Natural killer cell (primary cell): ENCODE measurements around the gene DUSP22. TPM values are rescaled to one million over a fixed set of nuclear protein-coding genes. Genes with fewer than 3 reads are reported as not detected.

Source experiments
- ATAC-seq, 3 donors: fragments of 150-1000 bp in 2 of 3; fragments of 200-7000 bp in 1 of 3; cut with Tn5 transposase; 1 replicate in 1 of 3; 2 replicates in 2 of 3; pipeline ENCODE4 v1.10.0; 2021; ENCODE audit warnings: mild to moderate bottlenecking in 2 of 3, moderate library complexity in 2 of 3
- DNase-seq, 2 donors: peaks; one replicate each; pipeline versions ENCODE4 v3.0.0 to v3.0.0-alpha.2; 2013 to 2021; ENCODE audit warnings: mixed read lengths in 1 of 2
- H3K27ac ChIP-seq: one replicate; pipeline ENCODE4 v1.5.1; 2013; ENCODE audit warnings: mild to moderate bottlenecking, low read length
- H3K27me3 ChIP-seq: one replicate; pipeline ENCODE4 v1.6.1; 2013; ENCODE audit warnings: low read length; ENCODE audit not compliant: control insufficient read depth, insufficient read depth
- H3K36me3 ChIP-seq: one replicate; pipeline ENCODE4 v1.6.1; 2013; ENCODE audit warnings: low read length; ENCODE audit not compliant: control insufficient read depth, insufficient read depth
- H3K4me1 ChIP-seq: one replicate; pipeline ENCODE4 v1.6.1; 2013; ENCODE audit warnings: low read length; ENCODE audit not compliant: control insufficient read depth, insufficient read depth
- H3K4me3 ChIP-seq: one replicate; pipeline ENCODE4 v1.5.1; 2013; ENCODE audit warnings: low read length
- H3K9me3 ChIP-seq: one replicate; pipeline ENCODE4 v1.6.1; 2013; ENCODE audit warnings: low read length; ENCODE audit not compliant: control insufficient read depth, insufficient read depth
- H3K27ac Mint-ChIP-seq, 2 donors: one replicate each; pipeline ENCODE4 v1.8.0; 2022; ENCODE audit warnings: mild to moderate bottlenecking in 2 of 2, mixed read lengths in 2 of 2, moderate library complexity in 1 of 2
- H3K27me3 Mint-ChIP-seq, 2 donors: one replicate each; pipeline ENCODE4 v1.8.0; 2022; ENCODE audit warnings: low read depth in 2 of 2, mixed read lengths in 2 of 2
- H3K36me3 Mint-ChIP-seq: one replicate; pipeline ENCODE4 v1.8.0; 2022; ENCODE audit warnings: mixed read lengths
- H3K4me1 Mint-ChIP-seq, 2 donors: one replicate each; pipeline ENCODE4 v1.8.0; 2022; ENCODE audit warnings: mixed read lengths in 2 of 2
- H3K4me3 Mint-ChIP-seq: one replicate; pipeline ENCODE4 v1.8.0; 2022; ENCODE audit warnings: mild to moderate bottlenecking, moderate library complexity, mixed read lengths
- H3K9me3 Mint-ChIP-seq, 2 donors: one replicate each; pipeline ENCODE4 v1.8.0; 2022; ENCODE audit warnings: mixed read lengths in 2 of 2
- WGBS: methylation state at CpG from one replicate; pipeline ENCODE4 v1.1.7; 2013; ENCODE audit warnings: missing lambda C conversion rate; ENCODE audit not compliant: insufficient coverage; 5-methylcytosine and 5-hydroxymethylcytosine counted together
- intact Hi-C: fragments of 100-400 bp; cut with micrococcal nuclease; formaldehyde crosslinking; loops from one replicate; pipeline ENCODE4 v1.14.2; 2022
- total RNA-seq, 4 donors: library from RNA; stranded (reverse); fragments of 120-200 nt in 1 of 4; gene quantifications; one replicate each; pipeline versions ENCODE4 v1.2.3 to v1.2.4, GENCODE V29; 2013 to 2022
- TF ChIP-seq, protein P1 (sequence below): fragments of 200-600 bp; IDR thresholded peaks from one replicate; pipeline ENCODE4 v1.8.0; 2022; ENCODE audit warnings: antibody characterized with exemption

The DUSP22 gene
- total RNA-seq, 3 donors from 2014 or later (not counting 1 experiment from before 2014, with no cell fraction given), result 50.4 to 61.5 (median 56.6) TPM

DNA sequence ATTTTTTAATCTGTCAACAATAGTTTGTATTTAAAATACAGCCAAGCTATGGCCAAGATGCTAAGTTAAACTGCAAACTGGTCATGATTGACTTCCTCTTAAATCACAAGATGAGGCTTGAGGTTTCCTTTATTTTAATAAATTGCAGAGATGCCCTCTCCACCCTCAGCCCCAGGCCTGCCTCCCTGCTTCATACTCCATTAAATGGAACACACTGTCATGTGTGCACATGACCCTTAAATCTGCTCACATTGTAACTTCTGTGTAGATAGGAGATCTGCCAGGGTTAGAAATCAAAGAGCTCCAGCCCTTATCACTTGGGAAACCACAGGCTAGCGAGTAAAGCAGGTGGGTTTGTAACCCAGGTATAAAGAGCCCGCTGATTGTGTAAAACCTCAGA, 20.8 kb downstream of the DUSP22 start:
- Mint-ChIP-seq H3K4me3 (peak overlapping the region; percentile 63), H3K4me1 (peaks cover 45 to 60% of the 10 kb centered on the region in 2 donors), H3K9me3 (no peaks in the 10 kb centered on the region), H3K27ac (peak overlapping the region; percentile 67 to 82), H3K27me3 (no peaks in the 10 kb centered on the region), H3K36me3 (no peaks in the 10 kb centered on the region)
- Histone ChIP-seq H3K4me1 (peaks cover 42% of the 10 kb centered on the region), H3K4me3 (no peak overlapping the region), H3K9me3 (no peaks in the 10 kb centered on the region), H3K27me3 (no peaks in the 10 kb centered on the region), H3K36me3 (no peaks in the 10 kb centered on the region), H3K27ac (peak overlapping the region; percentile 23)
- TF ChIP-seq, protein P1, sequence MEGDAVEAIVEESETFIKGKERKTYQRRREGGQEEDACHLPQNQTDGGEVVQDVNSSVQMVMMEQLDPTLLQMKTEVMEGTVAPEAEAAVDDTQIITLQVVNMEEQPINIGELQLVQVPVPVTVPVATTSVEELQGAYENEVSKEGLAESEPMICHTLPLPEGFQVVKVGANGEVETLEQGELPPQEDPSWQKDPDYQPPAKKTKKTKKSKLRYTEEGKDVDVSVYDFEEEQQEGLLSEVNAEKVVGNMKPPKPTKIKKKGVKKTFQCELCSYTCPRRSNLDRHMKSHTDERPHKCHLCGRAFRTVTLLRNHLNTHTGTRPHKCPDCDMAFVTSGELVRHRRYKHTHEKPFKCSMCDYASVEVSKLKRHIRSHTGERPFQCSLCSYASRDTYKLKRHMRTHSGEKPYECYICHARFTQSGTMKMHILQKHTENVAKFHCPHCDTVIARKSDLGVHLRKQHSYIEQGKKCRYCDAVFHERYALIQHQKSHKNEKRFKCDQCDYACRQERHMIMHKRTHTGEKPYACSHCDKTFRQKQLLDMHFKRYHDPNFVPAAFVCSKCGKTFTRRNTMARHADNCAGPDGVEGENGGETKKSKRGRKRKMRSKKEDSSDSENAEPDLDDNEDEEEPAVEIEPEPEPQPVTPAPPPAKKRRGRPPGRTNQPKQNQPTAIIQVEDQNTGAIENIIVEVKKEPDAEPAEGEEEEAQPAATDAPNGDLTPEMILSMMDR, result no peak
- ATAC-seq, result peak; percentile 41 to 71 (median 57)
- 21% methylated on average over 2 of the region's 2 CpGs for WGBS
- intact Hi-C loops, result no loop called here
- peak in 1 of 2 donors; percentile 21 for DNase-seq

DNA sequence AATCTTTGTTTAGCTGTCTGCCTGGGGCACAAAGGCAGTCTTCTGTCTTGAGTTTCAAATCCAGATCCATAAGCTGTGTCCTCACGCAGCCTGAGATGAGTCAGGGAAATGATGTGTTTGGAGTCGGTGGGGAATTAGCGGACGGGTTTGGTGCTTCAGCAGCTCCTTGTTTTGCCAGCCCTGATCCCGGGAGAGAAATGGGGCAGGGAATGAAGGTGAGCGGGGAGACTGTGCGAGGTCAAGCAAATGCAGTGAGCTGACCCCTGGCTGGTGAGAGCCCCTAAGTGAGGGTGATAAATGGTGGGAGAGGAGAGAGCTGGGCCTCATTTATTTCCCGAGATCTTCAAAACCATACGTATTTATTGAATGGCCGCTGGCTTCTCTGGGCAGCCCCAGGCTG, 21.6 kb downstream of the DUSP22 start:
- no peak overlapping the region for H3K4me3 ChIP-seq
- Mint-ChIP-seq H3K4me3 (no peak overlapping the region), H3K27ac (peak overlapping the region in 1 of 2 donors; percentile 82), H3K9me3 (no peaks in the 10 kb centered on the region), H3K36me3 (no peaks in the 10 kb centered on the region), H3K4me1 (peaks cover 51 to 67% of the 10 kb centered on the region in 2 donors), H3K27me3 (no peaks in the 10 kb centered on the region)
- no peak for ATAC-seq
- no peaks in the 10 kb centered on the region for H3K9me3 ChIP-seq
- TF ChIP-seq, protein P1, result no peak
- no peak for DNase-seq
- no peak overlapping the region for H3K27ac ChIP-seq
- H3K4me1 ChIP-seq, result peaks cover 47% of the 10 kb centered on the region
- H3K36me3 ChIP-seq, result no peaks in the 10 kb centered on the region
- intact Hi-C loops, result no loop called here
- H3K27me3 ChIP-seq, result no peaks in the 10 kb centered on the region
- WGBS, result 94% methylated on average over 10 of the region's 10 CpGs

DNA sequence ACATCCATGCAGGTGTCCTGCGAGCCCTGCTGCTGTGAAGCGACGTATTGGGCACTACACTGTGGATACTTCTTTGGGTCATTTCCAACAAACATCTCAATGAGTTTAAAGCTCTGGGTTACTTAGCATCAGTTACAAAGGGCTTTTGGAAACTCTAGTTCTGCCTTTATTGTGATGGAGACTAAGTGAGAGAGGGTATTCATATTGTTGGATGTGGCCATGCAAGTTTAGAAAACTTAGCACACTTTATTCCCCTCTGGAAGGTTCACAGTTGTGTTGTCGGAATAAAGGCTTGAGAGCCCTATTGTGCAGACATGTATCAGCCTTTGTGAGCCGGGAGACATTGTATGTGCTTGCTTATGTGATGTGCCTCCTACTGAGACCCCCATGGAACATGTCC, 22.1 kb downstream of the DUSP22 start:
- Histone ChIP-seq H3K9me3 (no peaks in the 10 kb centered on the region), H3K36me3 (no peaks in the 10 kb centered on the region), H3K4me1 (peaks cover 47% of the 10 kb centered on the region), H3K27ac (no peak overlapping the region), H3K27me3 (no peaks in the 10 kb centered on the region), H3K4me3 (no peak overlapping the region)
- H3K27me3 Mint-ChIP-seq, result no peaks in the 10 kb centered on the region
- DNase-seq (no peak), ATAC-seq (no peak)
- no peak overlapping the region for H3K4me3 Mint-ChIP-seq
- peaks cover 51 to 64% of the 10 kb centered on the region in 2 donors for H3K4me1 Mint-ChIP-seq
- no peaks in the 10 kb centered on the region for H3K36me3 Mint-ChIP-seq
- TF ChIP-seq, protein P1, result no peak
- intact Hi-C loops, result no loop called here
- WGBS, result 86% methylated on average over 5 of the region's 5 CpGs
- H3K9me3 Mint-ChIP-seq, result no peaks in the 10 kb centered on the region
- H3K27ac Mint-ChIP-seq, result no peak overlapping the region

DNA sequence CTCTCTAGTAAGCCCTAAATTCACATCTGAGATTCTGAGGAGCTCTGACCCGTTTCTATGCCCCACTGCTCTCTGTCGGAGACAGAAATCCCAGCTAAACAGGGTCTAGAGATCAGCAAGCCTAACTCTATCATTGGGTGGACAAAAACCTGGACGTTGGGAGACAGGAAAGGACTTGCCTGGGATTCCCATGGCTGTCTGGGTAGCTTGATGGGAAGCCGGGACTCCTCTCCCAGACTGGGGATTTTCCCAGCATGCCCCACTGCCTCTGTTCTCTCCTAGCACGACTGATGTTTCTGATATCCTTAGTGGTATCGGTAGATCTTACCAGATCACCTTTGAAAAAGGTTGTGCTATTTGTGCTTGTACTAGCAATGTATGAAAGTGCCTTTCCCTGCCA, 22.9 kb downstream of the DUSP22 start:
- Histone ChIP-seq H3K27me3 (no peaks in the 10 kb centered on the region), H3K9me3 (no peaks in the 10 kb centered on the region), H3K4me1 (peaks cover 47% of the 10 kb centered on the region), H3K27ac (no peak overlapping the region), H3K4me3 (no peak overlapping the region), H3K36me3 (no peaks in the 10 kb centered on the region)
- TF ChIP-seq, protein P1, result no peak
- Mint-ChIP-seq H3K27me3 (no peaks in the 10 kb centered on the region), H3K27ac (no peak overlapping the region), H3K9me3 (no peaks in the 10 kb centered on the region), H3K36me3 (no peaks in the 10 kb centered on the region), H3K4me3 (no peak overlapping the region), H3K4me1 (peaks cover 51 to 55% of the 10 kb centered on the region in 2 donors)
- ATAC-seq (no peak), DNase-seq (no peak)
- intact Hi-C loops, result no loop called here
- WGBS, result 79% methylated on average over 6 of the region's 6 CpGs
